GM18907 (cell line): ENCODE results near the gene ERBB4.

Experiments
- ATAC-seq: cut with Tn5 transposase; IDR thresholded peaks from one replicate; pipeline ENCODE4 v1.9.1; 2021; ENCODE audit warnings: mild to moderate bottlenecking, moderate library complexity; ENCODE audit not compliant: unreplicated experiment

ERBB4 gene

GRCh38 chr2:211498551-211499205, 1039.9 kb downstream of the ERBB4 start:
- no peak for ATAC-seq

GRCh38 chr2:211495339-211495738, 1043.3 kb downstream of the ERBB4 start:
- no peak for ATAC-seq

DNA sequence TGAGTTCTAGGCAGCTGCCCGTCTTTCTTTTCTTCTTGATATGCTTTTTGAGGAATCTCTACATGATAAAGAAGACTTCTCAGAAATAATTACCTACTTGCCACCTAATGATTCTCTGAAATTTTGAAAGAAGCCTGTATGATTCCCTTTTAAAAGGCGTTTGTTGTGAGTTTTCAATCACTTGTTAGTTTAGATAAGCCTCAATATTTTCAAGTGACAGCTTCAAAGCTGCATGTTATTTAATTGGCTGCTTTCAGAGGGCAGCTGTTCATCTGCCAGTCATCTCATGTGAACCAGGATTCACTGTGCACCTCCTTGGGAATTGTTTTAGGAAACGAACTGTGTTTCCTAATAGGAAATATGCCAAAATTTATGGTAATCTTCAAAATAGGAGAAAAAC, 1044.1 kb downstream of the ERBB4 start:
- no peak for ATAC-seq

DNA sequence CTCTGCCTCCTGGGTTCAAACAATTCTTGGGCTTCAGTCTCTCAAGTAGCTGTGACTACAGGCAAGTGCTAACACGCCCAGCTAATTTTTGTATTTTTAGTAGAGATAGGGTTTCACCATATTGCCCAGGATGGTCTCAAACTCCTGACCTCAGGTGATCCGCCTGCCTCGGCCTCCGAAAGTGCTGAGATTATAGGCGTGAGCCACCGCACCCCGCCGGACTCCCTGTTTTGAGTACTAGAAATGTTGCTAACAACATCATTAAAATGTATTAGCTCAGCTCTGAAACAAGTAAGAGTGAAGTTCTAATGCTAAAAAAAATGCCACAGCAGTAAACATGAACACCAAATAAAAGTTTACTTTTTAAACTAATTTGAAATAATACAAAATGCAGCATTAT, 1044.5 kb downstream of the ERBB4 start:
- no peak for ATAC-seq

GRCh38 chr2:211487733-211488132, 1050.9 kb downstream of the ERBB4 start:
- no peak for ATAC-seq

- no peak for ATAC-seq
Measured at GRCh38 chr2:211479536-211480150, 1059.0 kb downstream of the ERBB4 start.

DNA sequence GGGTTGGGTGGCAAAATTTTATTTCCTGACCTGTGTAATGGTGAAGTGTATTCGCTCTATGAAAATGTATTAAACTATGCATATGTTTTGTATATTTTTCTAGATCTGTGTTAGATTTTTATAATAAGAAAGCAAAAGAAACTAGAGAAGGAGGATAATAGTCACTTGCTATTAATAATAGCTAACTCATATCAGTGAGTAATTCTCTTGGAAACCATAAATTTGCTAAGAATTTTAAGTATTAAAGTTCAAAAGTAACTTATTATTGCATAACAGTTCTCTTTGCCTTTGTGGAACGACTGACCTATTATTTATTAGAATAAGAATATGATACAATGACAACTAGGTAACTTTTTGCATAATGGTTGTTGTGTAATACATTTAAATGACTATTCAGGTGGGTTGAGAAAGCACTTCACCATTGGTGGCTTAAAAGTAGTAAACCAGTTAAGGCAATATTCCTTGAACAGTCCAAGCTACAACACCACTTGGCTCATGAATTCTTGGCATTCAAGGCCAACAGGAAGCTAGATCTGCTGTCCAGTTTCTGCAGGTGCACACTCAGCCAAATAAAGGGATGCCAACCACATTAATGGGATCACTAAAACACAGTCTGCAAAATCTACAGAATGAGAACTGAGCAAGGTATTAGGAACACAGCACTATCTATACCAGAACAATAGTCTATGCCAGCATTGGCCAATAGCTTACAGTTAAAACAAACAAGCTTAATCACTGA, 1060.9 kb downstream of the ERBB4 start:
- no peak for ATAC-seq

DNA sequence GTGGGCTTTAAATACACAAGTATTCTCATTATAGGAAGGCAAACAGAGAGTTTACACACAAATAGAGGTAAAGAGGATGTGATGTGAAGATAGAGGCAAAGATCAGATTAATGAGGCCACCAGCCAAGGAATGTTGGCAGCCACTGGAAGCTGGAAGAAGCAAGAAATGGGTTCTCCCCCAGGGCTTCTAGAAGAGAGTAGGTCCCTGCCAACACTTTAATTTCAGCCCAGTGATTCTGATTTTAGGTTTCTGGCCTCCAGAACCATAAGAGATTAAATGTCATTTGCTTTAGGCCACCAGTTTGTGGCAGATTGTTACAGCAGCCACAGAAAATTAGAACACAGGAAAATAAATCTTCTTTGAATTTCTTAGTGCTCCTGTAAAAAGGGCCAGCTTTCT, 1065.5 kb downstream of the ERBB4 start:
- ATAC-seq: no peak

GRCh38 chr2:211469664-211470059, 1068.9 kb downstream of the ERBB4 start:
- no peak for ATAC-seq

DNA sequence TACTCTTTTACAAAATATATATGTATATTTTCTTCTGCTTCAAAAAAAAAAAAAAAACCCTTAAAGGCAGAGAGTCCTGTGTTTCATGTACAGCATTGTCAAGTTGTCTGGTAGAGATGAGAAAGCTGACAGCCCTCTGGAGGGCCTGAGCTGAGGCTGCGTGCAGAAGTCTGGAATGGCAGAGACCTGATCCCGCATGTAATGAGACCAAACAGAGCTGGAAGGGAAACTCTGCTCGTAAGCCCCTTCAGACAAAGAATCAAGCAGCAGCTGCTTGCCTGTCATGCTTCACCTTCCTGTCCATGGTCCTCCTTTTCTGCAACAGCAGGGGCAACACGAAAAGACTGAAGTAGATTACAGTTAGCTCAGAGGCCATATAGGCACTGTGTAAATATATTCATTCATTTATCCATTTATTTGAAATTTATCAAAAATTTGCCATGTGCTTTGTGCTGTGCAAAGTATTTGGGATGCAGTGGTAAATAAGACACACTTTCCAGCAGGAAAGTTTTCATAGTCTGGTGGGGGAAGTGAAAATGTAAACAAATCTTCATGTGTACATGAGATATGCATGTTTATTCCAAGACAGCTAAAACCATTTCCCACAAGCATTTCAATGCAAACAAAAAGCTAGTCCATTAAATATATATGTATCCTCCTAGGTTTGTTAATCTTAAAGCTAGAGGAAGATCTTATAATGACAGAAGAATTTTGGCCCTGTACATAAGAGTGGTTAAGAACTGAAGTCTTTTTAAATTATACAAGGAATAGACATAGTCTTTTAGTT, 1069.5 kb downstream of the ERBB4 start:
- ATAC-seq: no peak

GRCh38 chr2:211468217-211468616, 1070.4 kb downstream of the ERBB4 start:
- ATAC-seq: no peak

DNA sequence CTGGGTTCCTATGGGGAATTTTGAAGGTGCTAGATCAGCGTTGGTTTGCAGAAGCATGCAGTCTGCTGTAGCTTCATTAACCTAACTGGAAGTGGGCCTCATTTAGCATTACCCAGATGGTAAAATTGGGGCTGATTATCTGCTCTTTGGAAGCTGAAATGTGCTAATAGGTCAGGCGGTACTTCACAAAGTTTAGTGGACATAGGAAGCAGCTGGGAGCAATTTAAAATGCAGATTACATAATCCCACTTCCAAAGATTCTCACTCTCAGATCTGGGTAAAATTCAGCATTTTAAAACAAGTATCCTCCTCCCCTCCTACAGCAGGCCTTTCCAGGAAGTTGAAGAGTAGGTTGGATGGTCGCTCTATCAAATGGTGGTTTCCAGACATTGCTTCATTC, 1075.2 kb downstream of the ERBB4 start:
- ATAC-seq: no peak

DNA sequence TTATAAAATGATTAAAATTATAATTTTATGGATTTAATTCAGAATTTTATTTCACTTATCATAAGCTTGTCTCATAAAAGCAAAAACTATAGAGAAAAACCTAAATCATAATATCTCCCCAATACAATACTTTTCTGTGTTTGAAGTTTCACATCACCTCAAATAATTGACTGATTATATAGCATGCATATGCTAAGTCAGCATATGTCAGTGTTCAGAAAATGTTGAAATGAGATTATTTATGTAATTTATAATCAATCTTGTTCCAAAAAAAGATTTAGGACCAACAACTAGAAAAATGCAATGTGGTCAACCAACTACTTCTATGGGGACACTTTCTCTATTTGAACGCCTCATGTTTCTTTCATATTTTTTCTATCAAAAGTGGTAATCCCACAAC, 1079.6 kb downstream of the ERBB4 start:
- ATAC-seq: no peak

GRCh38 chr2:211457325-211457724, 1081.3 kb downstream of the ERBB4 start:
- no peak for ATAC-seq

- ATAC-seq: peak; percentile 84
Measured at GRCh38 chr2:211455216-211455841, 1083.3 kb downstream of the ERBB4 start.

DNA sequence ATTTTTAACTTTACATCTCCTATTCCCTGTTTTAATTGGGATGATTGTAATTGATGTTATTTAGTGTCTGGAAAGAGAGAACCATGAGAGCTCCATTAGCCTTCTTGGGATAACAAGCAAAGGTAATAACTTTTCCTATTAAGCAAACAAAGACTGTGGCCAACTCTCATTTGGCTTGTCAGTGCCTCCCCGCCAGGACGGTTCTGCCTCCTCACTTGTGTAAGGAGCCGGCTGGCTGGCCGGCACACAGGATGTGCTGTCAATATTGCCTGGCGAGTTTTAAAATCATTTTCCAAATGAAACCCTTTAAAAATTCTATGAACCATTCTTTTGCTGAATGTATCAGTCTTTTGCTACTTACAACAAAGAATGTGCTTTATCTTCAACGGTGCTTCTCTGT, 1083.9 kb downstream of the ERBB4 start:
- ATAC-seq: no peak

DNA sequence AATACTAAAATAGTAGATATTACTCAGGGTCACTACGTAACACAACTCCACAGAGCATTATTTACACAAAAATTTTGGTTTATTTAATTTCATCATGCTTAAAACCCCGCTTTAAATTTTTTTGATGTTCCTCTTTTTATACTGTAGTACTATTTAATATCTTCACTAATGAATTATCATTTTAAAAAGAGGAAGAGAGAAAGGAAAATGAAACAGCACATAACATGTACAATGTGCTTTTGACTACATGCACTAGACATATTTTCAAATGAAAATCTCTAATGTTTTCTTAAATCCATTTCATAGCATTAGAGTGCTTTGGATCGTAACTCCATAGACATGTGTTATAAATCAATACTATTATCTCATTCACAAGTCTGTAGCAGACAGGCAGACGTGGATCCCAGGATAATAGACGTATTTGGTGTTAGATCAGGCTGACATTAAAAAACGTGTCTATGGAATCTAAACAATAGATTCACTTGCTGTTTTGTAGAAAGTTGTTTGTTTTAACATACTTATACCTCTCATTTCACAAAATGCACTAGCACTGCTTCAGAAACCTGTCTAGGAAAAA, 1085.2 kb downstream of the ERBB4 start:
- no peak for ATAC-seq

GRCh38 chr2:211451642-211452041, 1087.0 kb downstream of the ERBB4 start:
- no peak for ATAC-seq

DNA sequence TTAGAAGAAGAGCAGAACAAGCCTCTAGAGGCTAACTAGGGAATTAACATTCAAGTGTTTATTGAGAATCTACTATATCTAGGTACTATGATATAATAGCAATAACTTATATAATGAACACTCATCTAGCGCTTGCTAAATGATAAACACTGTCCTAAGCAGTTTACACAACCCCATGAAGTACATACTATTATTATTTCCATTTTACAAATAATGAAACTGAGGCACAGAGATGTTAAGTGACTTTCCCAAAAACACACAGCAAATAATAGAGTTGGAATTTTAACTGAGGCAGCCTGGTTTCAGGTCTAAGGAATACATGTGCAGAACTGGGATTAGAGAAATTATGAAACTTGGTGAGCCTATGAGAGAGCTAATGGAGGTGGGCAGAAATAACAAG, 1088.8 kb downstream of the ERBB4 start:
- no peak for ATAC-seq

DNA sequence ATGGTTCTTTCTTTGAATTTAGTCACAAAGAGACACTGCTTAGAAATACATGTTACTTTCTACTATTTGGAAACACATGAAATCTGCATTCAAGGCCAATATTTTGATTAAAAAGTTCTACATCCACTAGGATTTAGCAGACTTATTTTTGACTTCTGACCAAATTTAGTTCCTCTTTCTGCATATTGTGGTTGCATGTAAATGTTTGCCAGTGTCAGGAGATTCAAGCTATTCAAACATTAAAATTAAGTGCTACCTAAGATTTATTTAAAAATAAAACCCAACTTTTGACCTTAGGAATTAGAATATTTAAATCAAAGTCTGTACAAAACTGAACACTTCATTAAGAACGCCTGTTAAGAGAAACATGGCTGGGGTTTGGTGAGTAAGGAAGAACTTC, 1091.1 kb downstream of the ERBB4 start:
- no peak for ATAC-seq

DNA sequence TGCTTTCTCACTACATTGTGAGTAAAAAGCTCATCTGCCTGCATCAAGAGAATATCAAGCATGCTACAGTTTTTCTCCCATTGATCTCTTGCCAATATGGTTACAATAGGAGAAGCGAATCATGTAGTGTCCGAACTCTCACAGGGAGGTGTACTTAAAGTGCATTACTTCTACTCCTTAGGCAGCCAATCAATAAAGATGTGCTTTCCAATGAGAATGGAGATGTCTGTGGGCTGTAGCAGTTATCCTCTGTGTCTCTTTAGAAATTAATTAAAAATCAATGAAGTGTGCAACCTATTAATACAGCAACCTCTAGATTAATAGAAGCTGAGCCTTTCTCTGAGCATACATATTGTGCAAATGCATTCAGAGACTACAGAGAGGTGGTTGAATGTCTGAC, 1098.5 kb downstream of the ERBB4 start:
- no peak for ATAC-seq
